Measurements from ENCODE around the gene BMS1. TPM values are rescaled to one million over a fixed set of nuclear protein-coding genes. Genes with fewer than 3 reads are reported as not detected.

Gene BMS1
- total and polyA plus RNA-seq, 2 of the 8 experiments (the other 6 are each of a cell fraction or from before 2014, with no cell fraction given): 3.7 to 34.6 TPM

- no peak for DNase-seq (ENCODE audit: low read depth in 1 of 2, low spot score in 2 of 2)
- Histone ChIP-seq H3K56ac (replicated peaks; ENCODE audit: insufficient read length, low read depth, low read length) (no peak overlapping the region), H3K4me3 (ENCODE audit: extremely low read depth in 1 of 4, insufficient read depth in 2 of 4, low read depth in 3 of 4, low read length in 4 of 4) (no peak overlapping the region), H3K23ac (ENCODE audit: insufficient read length) (no peak overlapping the region), H3K4me1 (replicated peaks in 1 of 4; ENCODE audit: control insufficient read depth in 3 of 4, insufficient read depth in 4 of 4, low read length in 3 of 4) (peaks cover 0 to 2% (median under 1%) of the 10 kb centered on the region in 4 experiments; a peak in 2 of 7 replicates), H4K20me1 (replicated peaks in 1 of 2; ENCODE audit: control insufficient read depth in 1 of 2, insufficient read depth in 2 of 2, low read length in 2 of 2) (no peaks in the 10 kb centered on the region), H4K8ac (ENCODE audit: extremely low read depth, insufficient read depth, low read length) (no peak overlapping the region), H3K4me2 (ENCODE audit: insufficient read depth in 1 of 2, low read depth in 2 of 2, low read length in 2 of 2) (no peak overlapping the region), H2BK5ac (ENCODE audit: low read depth, low read length) (no peak overlapping the region), H2BK12ac (ENCODE audit: low read depth, low read length) (no peak overlapping the region; the same call in 1 of the 2 replicates), H2BK120ac (replicated peaks; ENCODE audit: low read depth, low read length) (no peak overlapping the region), H4K5ac (ENCODE audit: insufficient read length, low read depth, low read length) (no peak overlapping the region), H3K18ac (ENCODE audit: extremely low read depth, low read length) (no peak overlapping the region), H3K4ac (replicated peaks; ENCODE audit: insufficient read length, low read depth, low read length) (no peak overlapping the region), H2BK20ac (ENCODE audit: low read length) (no peak overlapping the region), H3K27me3 (replicated peaks in 1 of 4; ENCODE audit: control insufficient read depth in 3 of 4, extremely low read depth in 1 of 4, insufficient read depth in 3 of 4, low read length in 3 of 4) (peaks cover 0 to 17% (median 12%) of the 10 kb centered on the region in 4 experiments; a peak in 4 of 7 replicates), H3K9ac (replicated peaks in 1 of 4; ENCODE audit: extremely low read depth in 1 of 4, low read depth in 3 of 4, low read length in 3 of 4) (no peak overlapping the region), H3K27ac (ENCODE audit: low read depth, low read length) (no peak overlapping the region), H3K9me3 (ENCODE audit: insufficient read depth in 2 of 2, low read depth in 1 of 2, low read length in 1 of 2) (no peaks in the 10 kb centered on the region), H2BK15ac (ENCODE audit: low read length) (no peak overlapping the region), H3K79me1 (ENCODE audit: low read depth, low read length) (no peaks in the 10 kb centered on the region), H4K91ac (replicated peaks; ENCODE audit: insufficient read length, low read length) (no peak overlapping the region), H2AK5ac (ENCODE audit: low read depth, low read length) (no peak overlapping the region), H3K14ac (ENCODE audit: insufficient read length) (no peak overlapping the region), H3K23me2 (ENCODE audit: low read depth, low read length) (0 out of 2 replicates have a peak, but pooled peaks cover 3% of the 10 kb centered on the region), H2AFZ (ENCODE audit: low read length) (no peak overlapping the region), H3K36me3 (ENCODE audit: control insufficient read depth in 2 of 4, insufficient read depth in 4 of 4, low read length in 3 of 4) (no peaks in the 10 kb centered on the region), H3K79me2 (ENCODE audit: control insufficient read depth in 1 of 2, insufficient read depth in 2 of 2, low read length in 2 of 2) (no peaks in the 10 kb centered on the region)
- no peak for FAIRE-seq
- 86% methylated on average over 9 of the region's 9 CpGs; no CpG with 5 or more reads in 1 of the 2 experiments for WGBS, 2 experiments (ENCODE audit: extremely low coverage in 1 of 2, insufficient coverage in 1 of 2, insufficient read length in 1 of 2, insufficient replicate concordance in 2 of 2, low coverage in 1 of 2, low lambda C conversion rate in 2 of 2, missing lambda C conversion rate in 1 of 2)
- CTCF ChIA-PET (ENCODE audit: partially characterized antibody): interaction anchor here (0.9 to 8.7 kb wide), 7 partner anchors 41 to 226 kb away, joined by 3 to 97 read pairs (median 5); partner anchors contain the start of gene RET
- POLR2A ChIA-PET (ENCODE audit: partially characterized antibody): no interaction called here
- no peak for TF ChIP-seq JUND (IDR thresholded peaks at IDR 0.05; ENCODE audit: low read length)
These were observed 85.9 kb downstream of the BMS1 start for GRCh38 chr10:42868530-42868929.
